GM19099 (cell line): ENCODE results near the gene SLC25A13.

Experiments used
- POLR2A ChIP-seq: IDR thresholded peaks from 3 replicates; pipeline ENCODE4 v1.6.1; 2011; ENCODE audit warnings: low read depth; ENCODE audit not compliant: insufficient read length; ENCODE audit errors: extremely low read depth

The SLC25A13 gene

DNA sequence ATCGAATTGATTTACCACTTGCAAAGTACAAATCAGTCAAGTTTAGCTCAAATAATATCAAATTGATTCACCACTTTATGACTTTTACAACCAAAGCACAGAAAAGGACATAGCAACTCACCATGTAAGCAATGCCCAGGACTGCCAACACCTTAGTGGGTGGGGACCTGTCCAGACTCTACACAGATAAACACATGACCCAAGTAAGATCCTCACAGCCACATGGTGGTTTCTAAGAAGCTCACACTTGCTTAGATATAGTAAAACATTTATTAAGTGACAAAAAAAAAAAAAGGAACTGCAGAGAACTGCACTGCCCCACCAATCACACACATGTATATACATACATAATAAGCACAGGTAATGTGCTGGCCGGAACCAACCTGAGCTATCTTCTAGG, 116.2 kb downstream of the SLC25A13 start:
- no peak for TF ChIP-seq POLR2A

DNA sequence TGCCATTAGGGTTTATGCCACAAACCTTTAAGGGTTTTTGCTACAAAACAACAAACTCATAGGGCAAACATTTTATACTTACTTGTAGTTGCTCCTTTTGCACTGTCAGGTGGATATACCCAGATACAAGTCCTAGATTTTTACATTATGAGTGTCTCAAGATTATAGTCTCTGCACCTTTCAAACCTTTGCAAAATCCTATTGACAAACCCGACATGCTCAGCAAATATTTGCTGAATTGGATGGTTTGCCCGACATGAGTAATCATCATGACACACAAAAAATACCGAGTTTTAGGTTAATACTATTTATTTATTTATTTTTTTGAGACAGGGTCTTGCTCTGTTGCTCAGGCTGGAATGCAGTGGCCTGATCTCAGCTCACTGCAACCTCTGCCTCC, 117.3 kb downstream of the SLC25A13 start:
- no peak for TF ChIP-seq POLR2A

DNA sequence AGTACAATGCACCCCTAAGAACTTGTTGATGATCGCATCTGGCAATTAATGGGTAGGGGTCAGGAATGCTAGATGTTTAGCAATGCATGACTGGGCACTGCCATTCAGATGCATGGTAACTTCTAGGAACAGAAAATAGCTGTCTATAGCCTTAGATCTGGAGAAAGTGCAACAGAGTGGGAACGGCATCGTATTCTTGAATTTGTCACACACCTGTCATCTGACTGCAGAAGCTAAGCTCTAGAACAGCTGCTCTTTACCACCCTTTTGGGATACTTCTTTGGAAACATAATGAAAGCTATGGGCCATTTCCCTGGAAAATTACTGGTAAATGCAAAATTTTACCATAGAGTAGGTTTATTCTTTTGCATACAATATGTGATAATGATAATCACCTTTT, 118.1 kb downstream of the SLC25A13 start:
- TF ChIP-seq POLR2A: no peak

DNA sequence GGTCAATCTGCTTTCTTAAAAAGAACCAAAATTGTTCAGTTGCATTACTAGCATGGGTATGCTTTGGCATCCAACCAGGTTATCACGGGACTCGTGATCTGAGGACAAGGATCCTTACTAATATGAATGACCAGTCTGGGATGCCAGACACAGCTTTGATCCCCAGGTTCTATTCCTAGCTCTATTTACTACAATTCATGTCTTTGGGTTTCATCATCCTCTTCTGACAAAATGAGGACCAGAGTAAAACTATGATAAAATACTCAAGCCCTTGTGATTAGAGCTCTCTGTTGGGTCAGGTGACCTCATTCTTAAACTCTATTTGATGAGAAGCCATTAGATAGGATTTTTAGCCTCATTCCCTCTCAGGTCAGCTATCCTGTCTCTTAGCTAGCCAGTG, 119.8 kb downstream of the SLC25A13 start:
- no peak for TF ChIP-seq POLR2A

GRCh38 chr7:96200740-96201139, 121.2 kb downstream of the SLC25A13 start:
- no peak for TF ChIP-seq POLR2A

DNA sequence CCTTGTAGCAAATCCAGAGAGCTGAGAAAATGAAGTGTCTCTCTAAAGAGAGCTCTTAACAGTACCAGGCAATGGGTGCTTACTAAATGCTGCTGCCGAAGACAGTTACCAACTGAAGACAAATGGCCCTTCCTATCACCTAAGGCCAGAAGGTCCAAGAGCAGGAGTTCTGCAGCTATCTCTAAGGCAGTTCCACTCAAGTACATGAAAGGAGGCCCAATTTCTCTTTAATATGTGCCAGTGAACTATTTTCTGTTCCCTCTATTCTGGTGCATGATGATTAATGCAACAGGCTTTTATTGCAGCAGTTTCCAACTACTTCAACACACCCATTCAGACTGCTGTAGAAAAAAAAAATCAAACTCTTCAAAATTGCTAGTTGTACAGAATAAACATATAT, 122.5 kb downstream of the SLC25A13 start:
- no peak for TF ChIP-seq POLR2A

DNA sequence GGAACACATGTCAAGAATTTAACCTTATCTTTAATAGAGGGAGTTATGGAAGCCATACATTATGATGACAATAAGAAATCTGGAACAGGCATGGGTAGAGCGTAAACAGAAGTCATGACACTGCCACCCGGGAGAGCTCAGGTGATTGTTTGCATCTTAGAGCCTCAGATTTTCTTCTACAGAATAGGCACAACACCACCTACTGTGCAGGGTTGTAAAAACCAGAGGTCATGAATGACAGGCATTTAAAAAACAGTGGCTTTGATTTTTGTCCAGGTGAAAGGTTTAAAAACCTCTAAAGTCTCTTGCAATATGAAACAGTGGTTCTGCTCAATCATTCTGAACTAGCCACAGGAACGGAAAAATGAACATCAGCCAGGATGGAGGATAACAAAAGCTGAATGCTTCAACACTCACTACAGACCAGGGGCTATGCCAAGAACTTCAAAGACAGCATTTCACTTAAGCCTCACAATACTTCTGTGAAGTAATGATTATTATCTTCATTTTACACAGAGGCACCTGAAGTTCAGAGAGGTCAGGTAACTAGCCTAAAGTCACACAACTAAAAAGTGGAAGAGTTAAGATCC, 123.8 kb downstream of the SLC25A13 start:
- no peak for TF ChIP-seq POLR2A

DNA sequence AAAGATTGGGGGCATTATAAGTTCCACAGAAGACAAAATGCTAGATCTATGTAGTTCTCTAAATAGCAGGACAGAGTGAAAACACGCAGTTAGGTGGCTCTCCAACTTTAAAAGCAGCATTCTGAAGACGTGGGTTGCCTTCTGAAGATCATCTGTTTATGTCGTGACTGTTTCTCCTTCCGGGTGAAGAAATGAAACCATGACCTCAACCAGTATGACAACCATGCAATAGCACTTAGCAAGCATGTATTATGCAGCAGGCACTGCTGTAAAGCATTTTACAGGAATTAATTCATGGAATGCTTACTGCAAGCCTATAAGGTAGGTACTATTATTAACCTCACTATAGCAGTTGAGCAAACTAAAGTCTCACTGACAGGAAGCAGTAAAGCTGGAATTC, 125.2 kb downstream of the SLC25A13 start:
- no peak for TF ChIP-seq POLR2A

GRCh38 chr7:96189129-96189820, 132.6 kb downstream of the SLC25A13 start:
- TF ChIP-seq POLR2A: no peak

GRCh38 chr7:96188591-96188991, 133.3 kb downstream of the SLC25A13 start:
- no peak for TF ChIP-seq POLR2A

DNA sequence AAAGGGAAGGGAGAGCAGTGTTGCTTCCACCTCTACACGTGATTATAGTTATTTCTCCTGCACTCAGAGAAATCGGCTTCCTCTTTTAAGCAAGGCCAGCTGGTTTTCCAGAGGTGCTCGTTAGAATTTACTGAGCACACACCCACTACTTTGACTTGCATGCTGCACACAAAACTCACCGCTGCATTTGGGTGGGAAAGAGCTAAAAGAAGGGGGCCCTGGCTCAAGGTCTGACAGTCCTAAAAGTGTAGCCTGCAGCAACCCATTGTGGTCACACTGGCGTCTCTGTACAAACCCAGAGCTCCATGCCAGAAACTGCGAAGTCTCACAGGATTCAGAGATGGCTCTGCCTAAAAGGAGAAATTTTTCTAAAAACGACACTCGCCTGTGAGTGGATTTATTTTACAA, 133.7 kb downstream of the SLC25A13 start:
- TF ChIP-seq POLR2A: no peak

GRCh38 chr7:96187735-96188134, 134.2 kb downstream of the SLC25A13 start:
- no peak for TF ChIP-seq POLR2A

- no peak for TF ChIP-seq POLR2A
Observed at GRCh38 chr7:96184783-96185182, 137.1 kb downstream of the SLC25A13 start.

DNA sequence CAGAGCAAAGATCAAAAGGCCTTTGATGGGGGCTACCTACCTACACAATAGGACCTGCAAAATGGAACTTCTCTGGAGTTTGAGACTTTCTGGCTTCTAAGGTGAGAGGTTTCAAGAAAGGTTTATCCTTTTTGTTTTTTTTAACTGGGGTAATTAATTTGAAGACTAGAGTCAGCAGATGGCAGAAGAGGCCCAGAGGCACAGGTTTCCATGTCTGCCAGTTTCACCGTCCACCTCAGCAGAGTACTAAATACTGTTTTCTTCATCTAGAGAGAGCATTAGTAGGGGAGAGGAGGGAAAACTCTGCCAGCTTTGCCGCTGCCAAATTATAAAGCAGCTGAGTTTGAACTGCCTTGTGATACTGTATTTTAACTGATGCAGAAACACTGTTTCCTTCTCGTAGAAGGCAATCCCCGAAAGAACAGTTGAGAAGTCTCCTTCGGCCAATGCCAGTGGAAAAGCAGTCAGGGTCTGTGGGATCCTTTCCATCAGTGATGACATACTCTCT, 138.7 kb downstream of the SLC25A13 start:
- no peak for TF ChIP-seq POLR2A

DNA sequence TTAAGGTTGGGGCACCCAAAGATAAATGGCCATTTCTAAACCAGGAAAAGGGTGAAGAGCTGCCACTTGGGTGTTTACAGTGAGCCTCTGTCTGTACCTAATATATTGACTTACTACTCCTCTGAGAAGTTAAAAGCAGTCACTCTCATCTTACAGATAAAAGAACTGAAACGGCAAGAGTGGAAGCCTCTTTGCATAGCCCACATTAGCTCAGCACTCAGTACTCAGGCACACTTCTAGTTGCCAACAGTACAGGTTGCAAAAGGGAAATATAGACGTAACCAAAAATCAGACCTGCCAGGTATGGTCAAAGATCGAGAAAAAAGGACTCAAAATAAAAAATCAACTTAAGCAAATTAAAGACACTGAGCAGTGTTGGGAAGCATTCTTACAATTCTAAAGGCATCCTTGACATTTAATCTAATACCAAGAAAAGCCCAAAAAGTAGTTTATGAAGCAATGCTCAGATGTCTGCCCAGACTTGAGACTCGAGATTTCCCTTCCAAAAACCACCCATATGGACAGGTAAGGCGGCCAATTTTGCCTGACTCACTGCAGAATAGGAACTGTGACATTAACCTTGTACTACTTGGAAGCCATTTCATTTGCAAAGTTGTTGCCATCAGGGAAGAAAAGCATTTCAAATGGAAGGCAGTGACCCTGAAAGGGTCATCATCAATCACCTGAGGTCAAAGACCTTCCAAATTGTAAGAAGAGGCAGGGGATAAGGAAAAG, 139.3 kb downstream of the SLC25A13 start:
- TF ChIP-seq POLR2A: no peak

DNA sequence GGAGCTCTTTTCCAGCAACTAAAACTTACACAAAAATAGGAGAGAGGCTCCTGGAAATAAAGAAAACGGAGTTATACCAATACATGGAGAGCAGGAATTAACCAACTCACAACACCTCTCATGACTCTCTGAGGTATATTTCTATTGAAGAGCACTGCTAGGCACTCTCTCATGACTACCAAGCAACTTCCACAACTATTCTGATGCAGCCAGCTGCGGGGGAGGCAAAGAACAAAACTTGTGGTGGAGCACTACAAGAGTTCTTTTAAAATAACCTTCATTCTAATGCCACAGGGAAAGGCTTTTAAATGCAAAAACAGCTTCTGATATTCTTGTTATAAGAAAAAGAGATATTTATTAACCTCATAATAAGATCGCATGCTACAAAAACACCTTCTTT, 140.7 kb downstream of the SLC25A13 start:
- no peak for TF ChIP-seq POLR2A
